Lower leg skin (tissue), 3 donors: ENCODE measurements around the gene STK35.

ENCODE experiments used
- CTCF ChIP-seq, 3 donors: fragments of 450-650 bp; IDR thresholded peaks; one replicate each; pipeline ENCODE4 v1.5.1; 2016; ENCODE audit warnings: antibody characterized with exemption in 3 of 3, mild to moderate bottlenecking in 3 of 3, moderate library complexity in 2 of 3
- POLR2A ChIP-seq, 2 donors: fragments of 450-650 bp; IDR thresholded peaks; one replicate each; pipeline ENCODE4 v1.6.1; 2016 to 2017; ENCODE audit warnings: antibody characterized with exemption in 2 of 2, mild to moderate bottlenecking in 1 of 2, moderate library complexity in 1 of 2

GRCh38 chr20:2101057-2101864 lies at the start of gene STK35:
- no peak for TF ChIP-seq POLR2A (IDR thresholded peaks at IDR 0.05)
- TF ChIP-seq CTCF (IDR thresholded peaks at IDR 0.05) = no peak
